HG02840 (cell line): ENCODE measurements around the gene TMEM259.

Source experiments
- ATAC-seq: cut with Tn5 transposase; IDR thresholded peaks from one replicate; pipeline ENCODE4 v1.9.1; 2021; ENCODE audit warnings: mild to moderate bottlenecking, moderate library complexity, moderate number of reproducible peaks; ENCODE audit not compliant: unreplicated experiment, low FRiP score

TMEM259 gene

DNA sequence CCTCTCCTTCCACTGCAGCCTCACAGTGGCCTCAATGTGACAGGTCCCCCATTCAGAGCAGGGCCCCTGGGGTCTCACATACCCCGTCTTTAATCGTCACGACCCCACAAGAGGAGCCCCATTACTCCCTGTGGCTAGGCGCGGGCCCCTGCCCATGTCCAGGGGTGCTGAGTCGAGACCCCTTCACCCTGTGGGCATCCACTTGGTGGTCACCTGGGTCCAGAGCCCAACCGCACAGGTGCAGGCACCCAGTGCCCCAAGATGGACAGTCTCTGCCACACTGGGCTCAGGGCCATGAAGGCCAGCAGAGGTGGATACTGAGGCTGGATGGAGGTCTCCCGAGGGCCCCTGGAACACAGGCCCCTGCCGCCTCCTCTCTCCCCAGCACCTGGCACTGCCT lies 3.0 kb downstream of the TMEM259 start:
- ATAC-seq: no peak

DNA sequence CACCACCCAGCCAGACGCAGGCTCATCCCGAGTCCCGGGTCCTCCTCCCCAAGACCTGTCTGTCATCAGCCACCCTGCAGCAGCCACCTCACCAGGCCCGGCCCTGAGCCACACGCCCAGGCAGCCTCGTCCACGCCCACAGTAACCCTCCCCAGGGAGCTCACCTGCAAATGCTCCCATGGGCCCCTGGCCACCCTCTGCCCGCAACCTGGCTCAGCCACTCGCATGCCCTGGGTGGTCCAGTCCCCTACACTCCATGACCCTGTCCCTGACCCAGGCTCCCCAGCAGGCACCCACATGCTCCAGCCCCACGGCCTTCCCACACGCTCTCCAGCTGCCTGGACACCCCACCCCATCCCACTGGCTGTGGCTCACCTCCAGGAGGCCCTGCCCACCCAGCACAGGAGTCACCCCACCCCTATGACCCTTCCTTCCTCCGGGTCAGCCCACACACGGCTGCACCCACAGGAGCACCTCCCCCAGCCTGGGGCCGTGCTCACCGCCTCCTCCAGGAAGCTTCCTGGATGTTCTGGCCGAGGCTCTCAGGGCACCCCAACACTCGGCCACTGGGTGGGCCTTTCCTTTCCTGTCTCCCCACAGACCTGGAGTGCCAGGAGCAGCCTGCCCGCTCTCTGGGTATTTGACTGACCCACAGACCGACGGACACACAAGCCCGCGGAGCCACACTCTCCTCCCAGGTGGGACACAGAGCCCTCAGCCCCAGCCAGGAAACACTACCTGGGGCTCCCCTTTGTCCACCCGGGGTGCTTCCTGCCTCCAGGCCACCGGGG lies 3.6 kb downstream of the TMEM259 start:
- no peak for ATAC-seq

GRCh38 chr19:1016647-1017114 lies 4.2 kb downstream of the TMEM259 start:
- ATAC-seq: no peak

DNA sequence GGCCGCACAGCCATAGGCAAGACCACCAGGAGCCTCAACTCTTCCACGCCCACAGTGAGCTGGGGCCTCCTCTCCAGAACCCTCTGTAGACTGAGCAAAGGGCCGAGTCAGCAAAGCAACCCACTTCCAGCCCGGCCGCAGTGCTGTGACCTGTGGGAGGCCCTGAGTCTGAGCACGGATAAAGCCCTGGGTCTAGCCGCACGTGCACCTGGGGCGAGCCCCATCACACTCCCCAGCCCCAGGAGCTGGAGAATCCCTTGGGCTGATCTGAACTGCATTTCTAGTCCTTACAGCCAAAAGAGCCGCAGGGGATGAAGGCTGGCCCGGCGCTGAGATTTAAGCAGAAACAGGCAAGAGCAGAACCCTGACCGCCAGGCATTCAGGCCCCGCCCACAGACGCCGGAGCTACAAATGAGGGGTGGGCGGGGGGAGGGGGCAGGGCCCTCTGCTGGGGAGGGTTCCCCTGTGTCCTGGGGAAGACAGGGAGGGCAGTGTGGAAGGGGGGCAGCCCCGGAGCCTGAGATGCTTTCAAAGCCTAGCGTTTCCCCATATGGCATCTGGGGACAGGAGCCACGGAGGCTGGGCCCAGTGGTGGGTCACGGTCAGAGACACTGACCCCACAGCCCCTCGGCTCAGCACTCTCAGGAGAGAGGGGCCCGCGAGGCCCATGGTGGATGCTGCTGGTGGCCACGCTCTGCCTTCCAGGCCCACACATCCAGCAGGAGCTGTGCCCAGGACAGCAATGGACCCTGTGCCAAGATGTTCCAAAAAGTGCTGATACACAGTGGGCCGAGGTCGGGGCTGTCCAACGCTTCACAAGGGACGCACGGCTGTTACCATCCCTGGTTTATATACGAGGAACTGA lies 4.9 kb downstream of the TMEM259 start:
- no peak for ATAC-seq

DNA sequence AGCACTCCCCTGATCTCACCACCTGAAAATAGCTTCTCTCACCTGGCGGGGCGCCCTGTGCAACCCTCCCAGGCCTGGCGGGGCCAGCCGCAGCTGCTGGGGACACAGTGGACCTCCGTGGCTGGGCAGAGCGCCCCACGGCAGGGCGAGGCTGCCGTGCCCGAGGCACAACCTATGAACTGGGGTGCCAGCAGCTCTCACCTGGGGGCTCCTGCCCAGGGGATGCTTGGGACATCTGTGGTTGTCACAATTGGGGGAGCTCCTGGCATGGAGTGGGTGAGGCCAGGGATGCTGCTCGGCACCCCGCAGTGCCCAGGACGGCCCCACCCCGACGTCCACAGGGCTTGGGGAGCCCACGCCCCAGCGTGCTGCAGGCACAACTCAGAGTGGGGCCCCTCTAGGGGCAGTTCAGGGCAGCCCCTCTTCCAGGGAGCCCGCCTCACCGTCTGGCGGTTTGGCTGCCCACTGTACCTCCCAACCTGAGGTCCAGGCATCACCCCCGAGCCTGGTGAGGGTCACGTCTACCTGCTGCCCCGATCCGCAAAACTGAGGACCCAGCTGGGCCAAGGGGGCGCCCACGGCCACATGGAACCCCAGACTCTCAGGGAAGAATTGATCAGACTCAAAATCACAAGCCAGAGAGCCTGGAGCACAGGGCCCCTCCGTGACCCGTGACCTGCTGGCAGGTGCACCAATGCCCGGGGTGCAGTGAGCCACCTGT lies 5.7 kb downstream of the TMEM259 start:
- ATAC-seq: no peak

DNA sequence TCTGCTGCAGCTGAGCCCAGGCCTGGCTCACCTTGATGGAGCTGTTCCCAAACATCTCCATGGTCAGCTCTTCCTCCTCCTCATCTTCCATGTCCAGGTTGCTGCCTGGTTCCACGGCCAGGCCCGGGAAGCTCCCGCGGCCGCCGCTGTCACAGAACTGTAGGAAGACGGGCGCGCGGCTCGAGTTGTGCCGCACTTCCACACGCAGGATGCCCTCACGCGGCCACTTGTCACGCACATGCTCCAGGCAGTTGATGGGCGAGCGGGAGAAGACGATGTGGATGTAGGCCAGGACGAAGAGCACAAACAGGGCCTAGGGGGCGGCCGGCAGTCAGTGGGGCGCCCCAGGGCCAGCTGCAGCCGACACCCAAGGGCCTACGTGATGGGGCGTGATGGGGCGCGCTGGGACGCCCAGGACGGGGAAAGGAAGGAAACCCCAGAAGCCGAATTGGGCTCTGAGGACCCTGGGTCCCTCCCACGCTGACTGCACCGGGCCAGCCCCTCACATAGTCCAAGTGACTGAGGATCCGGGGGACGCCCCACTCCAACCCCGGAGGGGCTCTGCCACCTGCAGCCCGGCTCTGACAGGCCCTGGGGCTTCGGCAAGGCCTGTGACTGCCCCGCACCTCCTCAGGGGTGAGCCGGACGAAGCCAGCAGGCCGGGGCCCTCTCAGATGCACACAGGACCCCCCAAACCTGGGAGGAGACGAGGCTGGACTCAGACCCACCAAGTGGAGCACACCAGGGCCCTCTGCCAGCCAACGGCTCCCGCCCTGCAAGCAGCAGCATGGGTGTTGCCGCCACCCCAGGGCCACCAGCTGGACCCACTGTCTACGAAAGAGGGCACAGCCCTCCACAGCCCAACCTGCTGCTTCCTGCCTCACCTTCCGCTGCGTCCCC lies 6.5 kb downstream of the TMEM259 start:
- no peak for ATAC-seq

- no peak for ATAC-seq
These were observed 7.7 kb downstream of the TMEM259 start for GRCh38 chr19:1013218-1013617.

DNA sequence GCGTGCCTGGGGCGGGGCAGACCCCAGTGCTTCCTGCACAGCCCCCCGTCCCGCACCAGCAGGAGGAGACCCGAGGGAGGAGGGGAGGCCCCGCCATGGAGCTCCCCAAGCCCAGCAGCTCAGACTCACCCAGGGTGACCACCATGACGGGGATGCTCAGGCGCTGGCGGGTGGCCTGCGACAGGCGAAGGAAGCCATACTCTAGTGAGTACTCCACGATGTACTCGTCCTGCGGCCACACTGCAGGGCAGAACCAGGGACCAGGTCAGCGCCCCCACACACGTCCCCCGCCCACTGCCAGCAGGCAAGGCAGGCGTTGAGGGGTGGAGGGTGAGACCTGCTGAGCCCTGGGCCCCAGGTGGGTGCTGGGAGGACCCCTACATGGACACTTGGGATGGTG lies 8.6 kb downstream of the TMEM259 start:
- no peak for ATAC-seq

DNA sequence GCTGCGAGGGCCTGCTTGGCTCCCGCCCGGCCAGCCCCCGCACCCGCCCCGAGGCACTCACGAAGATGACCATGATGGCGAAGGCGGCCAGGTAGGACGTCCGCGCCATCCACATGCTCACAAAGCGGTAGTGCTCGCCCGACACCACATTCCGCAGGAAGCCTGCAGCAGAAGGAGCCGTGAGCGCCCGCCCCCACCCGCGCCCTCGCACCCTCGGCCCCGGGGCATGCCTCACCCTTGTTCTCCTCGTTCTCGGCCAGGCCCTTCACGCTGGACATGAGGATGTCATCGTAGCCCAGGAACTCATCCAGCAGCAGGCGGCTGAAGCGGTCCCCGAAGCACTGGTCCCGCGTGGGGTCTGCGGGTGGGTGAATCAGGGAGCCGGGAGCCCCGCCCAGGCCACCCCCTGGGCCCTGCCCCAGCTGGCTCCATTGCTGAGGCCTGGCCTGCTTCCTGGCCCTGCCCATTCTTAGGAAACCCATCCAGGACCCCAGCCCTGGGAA lies 9.0 kb downstream of the TMEM259 start:
- no peak for ATAC-seq

GRCh38 chr19:1010586-1011510 lies 10.1 kb downstream of the TMEM259 start:
- ATAC-seq: no peak

GRCh38 chr19:1009981-1010538 lies 10.9 kb downstream of the TMEM259 start:
- no peak for ATAC-seq

- ATAC-seq: no peak
These were observed 11.6 kb downstream of the TMEM259 start for GRCh38 chr19:1009041-1009980.

GRCh38 chr19:1008268-1009040 lies 12.5 kb downstream of the TMEM259 start:
- ATAC-seq: no peak

- no peak for ATAC-seq
These were observed 13.3 kb downstream of the TMEM259 start for GRCh38 chr19:1007399-1008251.

GRCh38 chr19:1006711-1007398 lies 14.1 kb downstream of the TMEM259 start:
- no peak for ATAC-seq
